Epithelial cell of proximal tubule (primary cell): ENCODE data around the gene SHISA8. TPM values are rescaled to one million over a fixed set of nuclear protein-coding genes. Genes with fewer than 3 reads are reported as not detected.
"Not testable (repeated sequence)": the region's sequence is repeated elsewhere in the genome, so short reads cannot be mapped to it uniquely, and the experiment has no call there.

Source experiments
- DNase-seq: peaks from one replicate; pipeline ENCODE4 v3.0.0-alpha.2; 2011; ENCODE audit warnings: low read depth
- H3K4me3 ChIP-seq: 2 replicates; pipeline ENCODE4 v1.5.1; 2011; ENCODE audit warnings: low read depth, mild to moderate bottlenecking, low read length
- total RNA-seq: library from RNA; depleted of rRNA; stranded (reverse); fragments of >200 nt; gene quantifications from 2 replicates; pipeline ENCODE4 v1.2.3, GENCODE V29; 2015
- TF ChIP-seq, protein P1 (sequence below): conservative IDR thresholded peaks from 2 replicates; pipeline ENCODE4 v1.5.1; 2012; ENCODE audit warnings: low read depth, mild to moderate bottlenecking, low read length

SHISA8 gene
- total RNA-seq, 1 donor from 2014 or later: not detected

DNA sequence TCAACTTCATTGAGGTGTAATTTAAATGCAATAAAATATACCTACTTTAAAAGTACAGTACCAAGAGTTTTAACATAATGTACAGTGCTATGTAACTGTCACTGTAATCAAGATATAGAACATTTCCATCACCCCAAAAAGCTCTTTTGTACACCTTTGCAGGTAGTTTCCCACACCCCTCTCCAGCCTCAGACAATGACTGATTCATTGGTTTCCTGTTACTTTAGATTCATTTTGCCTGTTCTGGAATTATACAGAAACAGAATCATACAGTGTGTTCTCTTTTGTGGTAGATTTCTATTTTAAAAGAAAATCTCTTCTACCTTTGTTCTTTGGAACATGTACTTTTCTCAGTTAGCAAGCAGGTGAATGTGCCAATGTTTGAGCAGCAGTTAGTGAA lies 38.2 kb downstream of the SHISA8 start:
- TF ChIP-seq, protein P1, sequence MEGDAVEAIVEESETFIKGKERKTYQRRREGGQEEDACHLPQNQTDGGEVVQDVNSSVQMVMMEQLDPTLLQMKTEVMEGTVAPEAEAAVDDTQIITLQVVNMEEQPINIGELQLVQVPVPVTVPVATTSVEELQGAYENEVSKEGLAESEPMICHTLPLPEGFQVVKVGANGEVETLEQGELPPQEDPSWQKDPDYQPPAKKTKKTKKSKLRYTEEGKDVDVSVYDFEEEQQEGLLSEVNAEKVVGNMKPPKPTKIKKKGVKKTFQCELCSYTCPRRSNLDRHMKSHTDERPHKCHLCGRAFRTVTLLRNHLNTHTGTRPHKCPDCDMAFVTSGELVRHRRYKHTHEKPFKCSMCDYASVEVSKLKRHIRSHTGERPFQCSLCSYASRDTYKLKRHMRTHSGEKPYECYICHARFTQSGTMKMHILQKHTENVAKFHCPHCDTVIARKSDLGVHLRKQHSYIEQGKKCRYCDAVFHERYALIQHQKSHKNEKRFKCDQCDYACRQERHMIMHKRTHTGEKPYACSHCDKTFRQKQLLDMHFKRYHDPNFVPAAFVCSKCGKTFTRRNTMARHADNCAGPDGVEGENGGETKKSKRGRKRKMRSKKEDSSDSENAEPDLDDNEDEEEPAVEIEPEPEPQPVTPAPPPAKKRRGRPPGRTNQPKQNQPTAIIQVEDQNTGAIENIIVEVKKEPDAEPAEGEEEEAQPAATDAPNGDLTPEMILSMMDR: no peak
- no peak for DNase-seq
- H3K4me3 ChIP-seq: no peak overlapping the region

DNA sequence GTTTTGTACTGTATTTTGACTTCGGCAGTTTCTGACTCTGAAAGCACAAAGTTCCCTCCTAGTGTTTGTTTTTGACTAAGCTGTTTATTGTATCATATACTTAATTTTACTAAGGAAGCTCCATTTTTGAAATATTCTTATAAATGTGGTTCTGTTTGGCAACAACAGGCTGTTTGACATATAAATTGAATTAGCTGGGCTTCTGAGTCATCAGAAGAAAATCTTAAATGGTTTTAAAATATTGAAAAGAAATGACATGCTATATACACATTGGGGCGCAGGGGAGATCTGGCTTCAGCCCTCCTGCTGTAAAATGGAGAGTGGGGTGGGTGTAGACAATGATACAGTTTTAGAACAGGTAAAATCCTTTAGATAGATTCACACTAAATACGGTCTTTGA lies 38.6 kb downstream of the SHISA8 start:
- DNase-seq: no peak

DNA sequence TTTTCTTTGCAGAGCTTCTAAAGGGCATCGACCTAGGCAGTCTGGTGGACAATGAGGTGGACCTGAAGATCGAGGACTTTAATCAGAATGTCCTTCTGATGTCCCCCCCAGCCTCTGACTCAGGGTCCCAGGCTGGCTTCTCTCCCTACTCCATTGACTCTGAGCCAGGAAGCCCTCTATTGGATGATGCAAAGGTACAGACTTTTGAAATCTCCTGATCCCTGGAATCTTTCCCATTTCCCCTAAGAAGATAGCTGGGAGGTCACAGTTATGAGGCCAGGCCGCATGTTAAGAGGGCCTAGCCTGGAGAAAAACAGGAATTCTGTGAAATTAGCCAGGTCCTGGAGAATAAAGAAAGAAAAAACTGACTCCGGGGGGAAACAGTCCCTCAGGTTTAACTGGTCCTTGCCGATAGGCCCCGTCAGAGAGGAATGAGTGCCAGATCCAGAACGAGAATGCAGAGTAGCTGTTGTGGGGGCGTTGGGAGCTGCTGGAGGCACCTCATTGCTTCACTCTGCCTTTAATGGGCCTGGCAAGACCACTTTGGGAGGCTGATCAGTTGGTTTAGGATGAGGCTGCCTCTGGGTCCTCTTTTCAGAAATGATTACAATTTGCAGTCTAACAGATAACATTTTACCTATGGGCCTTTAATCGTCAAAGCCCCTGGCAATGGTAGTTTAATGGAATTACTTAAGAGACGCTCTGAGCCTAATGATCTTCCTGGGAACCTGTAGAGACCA lies 39.2 kb downstream of the SHISA8 start:
- no peak overlapping the region for H3K4me3 ChIP-seq
- DNase-seq: no peak
- TF ChIP-seq, protein P1: no peak

More for the DNA sequence above, 38.6 kb downstream of the SHISA8 start:
- TF ChIP-seq, protein P1: no peak
- no peak overlapping the region for H3K4me3 ChIP-seq

DNA sequence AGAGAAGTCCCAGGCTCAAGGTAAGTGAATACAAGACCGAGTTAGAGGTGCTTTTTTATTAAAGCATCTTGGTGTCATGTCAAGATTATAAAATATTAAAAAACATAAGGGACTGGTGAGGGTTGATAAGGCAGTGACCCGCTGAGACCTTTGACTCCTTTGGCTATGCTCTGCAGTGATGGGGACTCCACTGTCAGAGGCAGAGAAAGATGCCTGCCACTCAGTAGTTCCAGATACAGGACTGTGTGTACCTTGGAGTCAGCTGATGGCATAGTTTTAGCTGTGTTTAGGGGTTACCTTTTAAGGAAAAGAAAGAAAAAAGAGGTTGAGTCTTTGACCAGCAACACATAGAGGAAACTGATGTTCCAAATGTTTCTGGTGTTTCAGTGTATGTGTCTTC lies 40.8 kb downstream of the SHISA8 start:
- TF ChIP-seq, protein P1: no peak
- DNase-seq: no peak
- no peak overlapping the region for H3K4me3 ChIP-seq

DNA sequence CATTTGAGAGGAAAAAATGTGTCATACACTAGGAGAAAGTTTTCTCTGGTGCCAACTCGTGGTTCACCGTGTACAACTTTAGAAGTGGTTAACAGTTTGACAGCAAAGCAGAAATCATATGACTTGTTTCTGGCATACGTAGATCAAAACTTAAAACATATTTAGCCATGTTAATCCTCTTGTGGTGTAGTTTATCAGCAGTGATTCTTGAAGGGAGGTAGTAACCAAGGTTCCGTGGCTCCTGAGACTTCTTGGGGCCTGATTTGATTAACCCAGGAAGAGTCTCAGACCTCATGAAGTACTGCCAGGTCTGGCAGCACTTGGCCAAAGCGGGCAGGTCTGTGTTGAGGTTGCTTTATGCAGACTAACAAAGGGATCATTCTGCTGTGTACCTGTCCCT lies 41.5 kb downstream of the SHISA8 start:
- DNase-seq: no peak
- no peak overlapping the region for H3K4me3 ChIP-seq
- TF ChIP-seq, protein P1: no peak

DNA sequence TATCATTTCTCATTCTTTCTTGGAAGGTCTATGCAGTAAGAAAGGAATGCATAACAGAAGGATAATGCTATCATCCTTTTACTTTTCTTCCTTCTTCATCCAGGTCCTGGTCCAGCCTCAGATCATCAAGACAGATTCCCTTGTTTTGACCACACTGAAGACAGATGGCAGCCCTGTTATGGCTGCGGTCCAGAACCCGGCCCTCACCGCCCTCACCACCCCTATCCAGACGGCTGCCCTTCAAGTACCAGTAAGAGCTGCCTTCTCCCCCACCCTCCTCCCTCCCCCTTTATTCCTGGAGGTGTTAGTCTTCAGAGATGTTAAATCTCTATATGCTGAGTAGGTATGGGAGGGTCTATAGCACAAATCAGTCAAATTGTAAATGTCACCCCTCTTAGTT lies 44.1 kb downstream of the SHISA8 start:
- DNase-seq: no peak
- TF ChIP-seq, protein P1: no peak
- no peak overlapping the region for H3K4me3 ChIP-seq

DNA sequence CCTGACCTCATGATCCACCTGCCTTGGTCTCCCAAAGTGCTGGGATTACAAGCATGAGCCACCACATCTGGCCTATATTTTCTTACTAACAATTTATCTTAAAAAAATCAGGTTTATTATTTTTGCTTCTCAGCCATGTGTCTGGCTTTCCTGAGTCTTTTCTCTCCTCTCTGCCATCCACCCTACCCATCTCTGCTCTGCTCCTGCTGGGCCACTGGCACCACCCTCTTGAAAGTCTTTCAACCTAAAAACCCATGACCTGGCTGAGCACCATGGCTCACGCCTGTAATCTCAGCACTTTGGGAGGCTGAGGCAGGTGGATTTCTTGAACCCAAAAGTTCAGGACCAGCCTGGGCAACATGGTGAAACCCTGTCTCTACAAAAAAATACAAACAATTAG lies 44.8 kb downstream of the SHISA8 start:
- not testable (repeated sequence) for H3K4me3 ChIP-seq, DNase-seq

DNA sequence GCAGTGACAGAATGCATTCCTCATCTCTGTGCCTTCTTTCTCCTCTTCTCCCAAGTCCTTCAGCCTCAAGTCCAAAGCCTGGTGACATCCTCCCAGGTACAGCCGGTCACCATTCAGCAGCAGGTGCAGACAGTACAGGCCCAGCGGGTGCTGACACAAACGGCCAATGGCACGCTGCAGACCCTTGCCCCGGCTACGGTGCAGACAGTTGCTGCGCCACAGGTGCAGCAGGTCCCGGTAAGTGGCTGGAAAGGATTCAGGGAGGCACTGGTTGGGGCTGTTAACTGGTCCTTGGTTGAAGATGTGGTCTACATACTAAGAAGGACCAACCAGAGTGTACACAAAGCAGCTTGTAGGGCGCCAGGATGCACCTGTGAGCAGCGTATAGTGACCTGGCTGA lies 46.3 kb downstream of the SHISA8 start:
- TF ChIP-seq, protein P1: no peak
- no peak for DNase-seq

More for the DNA sequence above, 46.3 kb downstream of the SHISA8 start:
- no peak overlapping the region for H3K4me3 ChIP-seq
